ENCODE results near the gene MIX23. TPM values are rescaled to one million over a fixed set of nuclear protein-coding genes. Genes with fewer than 3 reads are reported as not detected.
"Not testable (repeated sequence)": the region's sequence is repeated elsewhere in the genome, so short reads cannot be mapped to it uniquely, and the experiment has no call there.

MIX23 gene
- polyA plus RNA-seq, 5 donors = 34.6 to 53.7 (median 40.8) TPM

DNA sequence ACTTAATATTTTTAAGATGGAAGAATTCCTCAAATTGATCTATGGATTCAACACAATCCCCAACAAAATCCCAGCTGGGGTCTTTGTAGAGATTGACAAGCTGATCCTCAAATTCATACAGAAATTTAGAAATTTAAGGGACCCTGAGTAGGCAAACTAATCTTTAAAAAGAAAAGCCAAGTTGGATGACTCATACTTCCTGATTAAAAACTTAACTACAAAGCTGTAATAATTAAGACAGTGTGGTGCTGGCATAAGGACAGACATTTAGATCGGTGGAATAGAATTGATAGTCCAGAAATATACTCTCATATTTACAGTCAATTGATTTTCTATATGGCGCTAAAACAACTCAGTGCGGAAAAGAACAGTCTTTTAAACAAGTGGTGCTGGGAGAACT lies 12.6 kb upstream of the MIX23 start:
- no peak for DNase-seq

GRCh38 chr3:122394173-122394572 lies 11.1 kb upstream of the MIX23 start:
- DNase-seq = no peak

GRCh38 chr3:122392868-122393844 lies 10.1 kb upstream of the MIX23 start:
- DNase-seq = no peak

- no peak for DNase-seq
Observed at GRCh38 chr3:122391681-122392446, 8.8 kb upstream of the MIX23 start.

- peak in 1 of 2 donors; percentile 12 for DNase-seq
Observed at GRCh38 chr3:122390665-122391064, 7.6 kb upstream of the MIX23 start.

GRCh38 chr3:122389892-122390291 lies 6.9 kb upstream of the MIX23 start:
- no peak for DNase-seq

GRCh38 chr3:122389197-122389596 lies 6.2 kb upstream of the MIX23 start:
- DNase-seq = no peak

GRCh38 chr3:122387709-122388108 lies 4.7 kb upstream of the MIX23 start:
- DNase-seq = no peak

DNA sequence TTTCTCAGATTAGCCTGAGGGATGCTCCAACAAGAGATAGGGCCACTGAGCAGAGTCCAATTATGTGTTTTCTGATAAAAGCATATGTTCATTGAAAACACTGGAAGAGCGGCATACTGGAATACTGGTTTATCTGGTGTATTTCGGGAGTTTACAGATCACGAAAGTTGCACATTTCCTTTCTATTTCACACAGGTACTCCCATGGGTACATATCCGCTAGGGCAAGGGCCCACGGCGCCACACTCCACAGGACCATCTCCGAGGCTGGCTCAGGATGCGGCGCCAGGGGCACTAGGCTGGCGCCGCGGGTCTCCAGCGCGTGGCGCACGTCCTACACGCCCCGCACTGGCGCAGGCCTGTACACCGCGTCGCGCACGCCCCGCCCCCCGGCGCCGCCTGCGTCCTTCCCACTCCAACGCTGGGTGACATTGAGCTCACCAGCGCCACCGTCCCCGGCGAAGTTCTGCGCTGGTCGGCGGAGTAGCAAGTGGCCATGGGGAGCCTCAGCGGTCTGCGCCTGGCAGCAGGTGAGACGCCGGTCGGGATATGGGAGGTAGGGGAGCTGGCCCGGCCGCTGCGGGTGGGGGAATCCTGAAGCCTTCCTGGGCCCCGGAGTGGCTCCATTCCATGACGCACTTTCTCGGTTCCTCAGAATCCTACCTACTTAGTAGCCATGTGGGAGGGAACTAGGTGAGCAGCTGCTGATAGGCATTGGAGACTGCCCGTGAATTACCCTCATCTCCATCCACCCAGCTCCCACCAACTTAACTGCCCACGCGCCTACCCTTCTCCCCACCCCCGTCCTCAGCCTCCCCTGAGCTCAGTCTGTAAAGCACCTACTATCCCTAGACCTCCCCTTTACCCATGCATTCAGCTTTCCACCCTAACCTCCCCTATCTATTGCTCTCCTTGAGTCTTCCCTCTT lies 1.0 kb upstream of the MIX23 start, which contains the start of gene FAM162A:
Gene FAM162A (plus strand): TSS at position 412 of the 927 bp plus-strand sequence. CDS start 84 bp downstream, at position 496.
- DNase-seq = peak; percentile 93 to 95

DNA sequence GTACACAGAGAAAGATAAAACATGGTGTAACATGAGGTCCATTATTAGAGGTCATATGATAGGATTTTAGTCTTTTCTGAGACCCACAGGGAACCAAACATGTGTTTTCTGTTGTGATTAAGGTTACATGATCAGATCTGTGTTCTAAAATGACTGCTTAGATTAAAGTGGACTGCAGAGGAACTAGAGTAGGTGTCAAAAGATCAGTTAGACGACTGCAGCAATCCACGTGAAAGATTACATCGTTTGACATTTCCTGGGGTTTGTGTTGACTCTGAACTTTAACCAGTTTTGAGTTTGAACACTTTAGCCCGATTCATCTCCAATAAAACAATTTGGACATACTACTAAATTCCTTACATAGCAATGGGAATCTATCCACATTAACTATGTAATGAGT lies 5.1 kb downstream of the MIX23 start:
- DNase-seq = no peak

- no peak for DNase-seq
Observed at GRCh38 chr3:122374034-122374433, 9.0 kb downstream of the MIX23 start.

DNA sequence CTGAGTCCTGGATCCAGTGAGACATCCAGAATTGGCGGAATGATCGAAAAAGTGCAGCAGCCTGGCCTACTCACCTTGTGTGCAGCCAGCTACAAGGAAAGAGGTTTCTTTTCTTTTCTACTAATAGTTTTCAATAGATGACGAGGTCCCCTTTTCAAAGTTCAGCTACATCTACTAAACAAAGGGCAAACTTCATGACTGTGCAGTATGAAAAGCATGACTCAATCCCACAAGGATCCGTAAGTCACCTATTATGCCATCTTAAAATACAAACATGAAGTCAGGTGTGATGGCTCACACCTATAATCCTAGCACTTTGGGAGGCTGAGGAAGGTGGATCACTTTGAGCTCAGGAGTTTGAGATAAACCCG lies 16.7 kb downstream of the MIX23 start:
- no peak for DNase-seq

DNA sequence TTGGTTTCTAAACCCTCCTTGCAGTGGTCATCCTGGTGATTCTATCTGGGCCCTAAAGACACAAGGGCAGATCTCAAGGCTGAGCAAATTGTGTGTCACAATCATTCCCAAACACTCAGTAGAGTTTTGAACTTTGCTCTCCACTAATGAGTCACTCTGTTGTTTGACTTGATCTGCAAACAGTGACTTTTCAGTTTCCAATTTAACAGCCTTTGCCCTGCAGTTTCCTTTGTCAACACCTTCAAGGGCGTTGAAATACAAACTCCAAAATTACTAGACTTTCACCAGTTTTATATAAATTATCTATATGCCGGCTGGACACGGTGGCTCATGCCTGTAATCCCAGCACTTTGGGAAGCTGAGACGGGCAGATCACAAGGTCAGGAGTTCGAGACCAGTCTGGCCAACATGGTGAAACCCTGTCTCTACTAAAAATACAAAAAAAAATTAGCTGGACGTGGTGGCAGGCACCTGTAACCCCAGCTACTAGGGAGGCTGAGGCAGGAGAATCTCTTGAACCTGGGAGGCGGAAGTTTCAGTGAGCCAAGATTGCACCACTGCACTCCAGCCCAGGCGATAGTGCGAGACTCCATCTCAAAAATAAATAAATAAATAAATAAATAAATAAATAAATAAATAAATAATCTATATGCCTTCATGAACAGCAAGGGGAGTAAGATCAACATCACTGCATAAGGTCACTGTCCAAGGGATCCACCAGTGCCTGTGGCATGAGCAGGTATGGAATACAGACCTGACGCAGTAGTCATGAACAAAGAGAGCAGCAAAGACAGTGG lies 17.3 kb downstream of the MIX23 start:
- DNase-seq = not testable (repeated sequence)

DNA sequence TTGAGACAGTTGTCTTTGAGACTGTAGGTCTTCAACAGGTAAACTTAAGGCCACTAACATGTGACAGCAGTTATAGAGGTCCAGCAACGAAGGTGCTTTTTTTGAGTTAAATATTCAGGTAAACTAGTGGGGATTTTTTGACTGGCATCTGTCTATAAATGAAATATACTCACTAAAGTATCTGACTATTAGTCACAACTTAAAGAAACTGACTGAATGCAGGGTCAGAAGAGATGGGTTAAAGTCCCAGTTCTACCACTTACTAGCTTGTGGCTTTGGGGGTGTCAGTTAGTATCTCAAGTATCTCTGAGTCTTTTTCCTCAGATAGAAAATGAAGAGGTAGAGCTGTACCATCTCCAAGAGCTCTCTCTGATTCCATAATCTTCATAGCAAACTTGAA lies 18.0 kb downstream of the MIX23 start:
- no peak for DNase-seq

GRCh38 chr3:122364490-122364889 lies 18.5 kb downstream of the MIX23 start:
- no peak for DNase-seq

- no peak for DNase-seq
Observed at GRCh38 chr3:122362026-122362425, 21.0 kb downstream of the MIX23 start.

DNA sequence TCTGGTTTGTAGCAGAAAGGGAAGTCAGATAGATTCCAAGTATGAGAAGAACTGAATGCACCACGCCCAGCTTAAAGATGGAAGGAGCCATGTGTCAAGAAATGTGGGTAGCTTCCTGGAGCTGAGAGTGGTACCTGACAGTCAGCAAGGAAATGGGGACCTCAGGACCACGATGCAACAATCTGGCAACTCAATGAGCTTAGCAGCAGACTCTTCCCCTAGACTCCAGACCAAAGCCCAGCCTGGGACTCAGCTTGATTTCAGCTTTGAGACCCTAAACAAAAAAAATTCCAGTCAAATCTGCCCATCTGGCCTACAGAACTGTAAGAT lies 24.4 kb downstream of the MIX23 start:
- DNase-seq = no peak

- no peak for DNase-seq
Observed at GRCh38 chr3:122357828-122358702, 25.0 kb downstream of the MIX23 start.

- peak; percentile 13 to 23 for DNase-seq
Observed at GRCh38 chr3:122356402-122356801, 26.6 kb downstream of the MIX23 start.

GRCh38 chr3:122355612-122356011 lies 27.4 kb downstream of the MIX23 start:
- no peak for DNase-seq

All from right lung (tissue), 5 donors.